Measurements from ENCODE around the gene FXN.

- TF ChIP-seq CTCF (IDR thresholded peaks at IDR 0.05; ENCODE audit: insufficient read depth, low read depth, low read length) (peak; percentile 86), EZH2 (IDR thresholded peaks at IDR 0.05; ENCODE audit: insufficient read depth, low read length) (no peak)
Measured at GRCh38 chr9:69035438-69036308, at the start of gene FXN.
